ENCODE data around the gene CREB5. TPM values are rescaled to one million over a fixed set of nuclear protein-coding genes. Genes with fewer than 3 reads are reported as not detected.

CREB5 gene
- total and polyA plus RNA-seq, 2 experiments from 2014 or later, result 2.4 to 4.4 TPM

GRCh38 chr7:28668085-28668484, 255.8 kb downstream of the CREB5 start (continued):
- no peak for TF ChIP-seq CTCF (conservative IDR thresholded peaks at IDR 0.05; ENCODE audit: low read depth in 2 of 2)
- TF ChIP-seq STAT1 (IDR thresholded peaks at IDR 0.05; ENCODE audit: unreplicated experiment), result no peak
- no peak for TF ChIP-seq ETS1 (IDR thresholded peaks at IDR 0.05)
- no peak for TF ChIP-seq POLR2AphosphoS5 (IDR thresholded peaks at IDR 0.05; ENCODE audit: low read depth)
- TF ChIP-seq CREB1 (CRISPR knock-in tag; IDR thresholded peaks at IDR 0.05; ENCODE audit: low read depth), result no peak
- no peak for TF ChIP-seq JUNB (IDR thresholded peaks at IDR 0.05; ENCODE audit: unreplicated experiment)
- no peak for TF ChIP-seq ZNF331 (CRISPR knock-in tag; IDR thresholded peaks at IDR 0.05; ENCODE audit: low read depth)
- TF ChIP-seq NANOG (IDR thresholded peaks at IDR 0.05; ENCODE audit: borderline replicate concordance), result no peak
- TF ChIP-seq EZH2 (IDR thresholded peaks at IDR 0.05; ENCODE audit: low read depth, unreplicated experiment), result no peak
- no peak for TF ChIP-seq ZNF114 (CRISPR knock-in tag; IDR thresholded peaks at IDR 0.05)
- TF ChIP-seq REST (IDR thresholded peaks at IDR 0.05; ENCODE audit: unreplicated experiment), result no peak

GRCh38 chr7:28669330-28669729, 257.0 kb downstream of the CREB5 start:
- Histone ChIP-seq H3K79me2 (replicated peaks; ENCODE audit: insufficient read depth) (no peaks in the 10 kb centered on the region), H3K4me2 (no peak overlapping the region), H4K20me1 (replicated peaks; ENCODE audit: insufficient read depth) (no peaks in the 10 kb centered on the region), H3K27ac (ENCODE audit: low read depth) (no peak overlapping the region), H2AFZ (peak overlapping the region; percentile 53; the same call in 1 of the 2 replicates), H3K36me3 (ENCODE audit: insufficient read depth) (no peaks in the 10 kb centered on the region), H3K9me2 (ENCODE audit: insufficient read depth) (no peaks in the 10 kb centered on the region), H3K4me1 (ENCODE audit: insufficient read depth) (peaks cover 18% of the 10 kb centered on the region), H3K27me3 (ENCODE audit: insufficient read depth) (no peaks in the 10 kb centered on the region), H3F3A (replicated peaks; ENCODE audit: low read depth) (no peaks in the 10 kb centered on the region), H3K4me3 (no peak overlapping the region)
- no peaks in the 10 kb centered on the region for H3K36me3 Mint-ChIP-seq (ENCODE audit: low read depth)
- no peak overlapping the region for H3K27ac Mint-ChIP-seq
- H3K27me3 Mint-ChIP-seq (ENCODE audit: insufficient read depth, low read depth, poor library complexity), result peaks cover 5% of the 10 kb centered on the region
- ATAC-seq, result no peak
- no peak overlapping the region for H3K4me3 Mint-ChIP-seq
- H3K4me1 Mint-ChIP-seq, result peaks cover 13% of the 10 kb centered on the region
- no peak for DNase-seq (ENCODE audit: low spot score)
- H3K9me3 Mint-ChIP-seq, result no peaks in the 10 kb centered on the region
- TF ChIP-seq JUNB (IDR thresholded peaks at IDR 0.05; ENCODE audit: unreplicated experiment) (no peak), STAT1 (IDR thresholded peaks at IDR 0.05; ENCODE audit: unreplicated experiment) (no peak), CTCF (conservative IDR thresholded peaks at IDR 0.05; ENCODE audit: low read depth in 2 of 2) (no peak), POLR2AphosphoS5 (IDR thresholded peaks at IDR 0.05; ENCODE audit: low read depth) (no peak), CREB1 (CRISPR knock-in tag; IDR thresholded peaks at IDR 0.05; ENCODE audit: low read depth) (no peak), NANOG (IDR thresholded peaks at IDR 0.05; ENCODE audit: borderline replicate concordance) (no peak), ZNF331 (CRISPR knock-in tag; IDR thresholded peaks at IDR 0.05; ENCODE audit: low read depth) (no peak), REST (IDR thresholded peaks at IDR 0.05; ENCODE audit: unreplicated experiment) (no peak), EZH2phosphoT487 (IDR thresholded peaks at IDR 0.05; ENCODE audit: unreplicated experiment) (no peak), EZH2 (IDR thresholded peaks at IDR 0.05; ENCODE audit: low read depth, unreplicated experiment) (no peak), ZNF114 (CRISPR knock-in tag; IDR thresholded peaks at IDR 0.05) (no peak)
